ENCODE data around the gene PIEZO2. TPM values are rescaled to one million over a fixed set of nuclear protein-coding genes. Genes with fewer than 3 reads are reported as not detected.
A peak's percentile ranks its signal among the peaks of the same experiment; 100 is the strongest.

The PIEZO2 gene
- total and polyA plus RNA-seq, 4 donors: 2.6 to 233 (median 18.8) TPM

DNA sequence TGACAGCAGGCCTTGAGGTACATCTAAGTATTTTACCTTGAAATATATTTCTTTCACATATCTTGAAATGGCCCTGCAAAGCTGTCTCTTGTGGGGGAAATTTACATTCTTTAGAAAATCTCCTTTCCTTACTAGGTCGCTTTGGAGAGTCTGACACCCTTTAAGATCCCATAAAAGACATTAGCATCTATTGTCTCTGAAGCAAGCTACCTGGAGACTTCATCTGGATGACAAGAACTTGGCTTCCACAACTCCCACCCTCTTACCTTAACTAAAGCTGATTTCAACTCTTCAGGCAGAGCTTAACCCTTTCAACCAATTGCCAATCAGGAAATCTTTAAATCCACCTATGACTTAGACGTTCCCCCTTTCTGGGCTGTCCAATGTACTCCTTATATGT lies 219.3 kb downstream of the PIEZO2 start:
- ATAC-seq (ENCODE audit: insufficient read depth, low FRiP score): no peak
- 65 to 73% methylated on average over 2 of the region's 2 CpGs for WGBS, 2 donors
- peaks cover 0 to 52% (median 4%) of the 10 kb centered on the region in 5 donors for H3K4me1 ChIP-seq (ENCODE audit: control insufficient read depth in 5 of 5, insufficient read depth in 5 of 5, low read length in 5 of 5)
- H3K9ac ChIP-seq (ENCODE audit: insufficient read depth in 1 of 2, low read length in 2 of 2): no peak overlapping the region
- TF ChIP-seq, protein P1, sequence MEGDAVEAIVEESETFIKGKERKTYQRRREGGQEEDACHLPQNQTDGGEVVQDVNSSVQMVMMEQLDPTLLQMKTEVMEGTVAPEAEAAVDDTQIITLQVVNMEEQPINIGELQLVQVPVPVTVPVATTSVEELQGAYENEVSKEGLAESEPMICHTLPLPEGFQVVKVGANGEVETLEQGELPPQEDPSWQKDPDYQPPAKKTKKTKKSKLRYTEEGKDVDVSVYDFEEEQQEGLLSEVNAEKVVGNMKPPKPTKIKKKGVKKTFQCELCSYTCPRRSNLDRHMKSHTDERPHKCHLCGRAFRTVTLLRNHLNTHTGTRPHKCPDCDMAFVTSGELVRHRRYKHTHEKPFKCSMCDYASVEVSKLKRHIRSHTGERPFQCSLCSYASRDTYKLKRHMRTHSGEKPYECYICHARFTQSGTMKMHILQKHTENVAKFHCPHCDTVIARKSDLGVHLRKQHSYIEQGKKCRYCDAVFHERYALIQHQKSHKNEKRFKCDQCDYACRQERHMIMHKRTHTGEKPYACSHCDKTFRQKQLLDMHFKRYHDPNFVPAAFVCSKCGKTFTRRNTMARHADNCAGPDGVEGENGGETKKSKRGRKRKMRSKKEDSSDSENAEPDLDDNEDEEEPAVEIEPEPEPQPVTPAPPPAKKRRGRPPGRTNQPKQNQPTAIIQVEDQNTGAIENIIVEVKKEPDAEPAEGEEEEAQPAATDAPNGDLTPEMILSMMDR (IDR thresholded peaks at IDR 0.05; ENCODE audit: control extremely low read depth, extremely low read depth): no peak
- H3K4me3 ChIP-seq: no peak overlapping the region
- H3K27ac ChIP-seq (ENCODE audit: low read depth in 1 of 2, low read length in 1 of 2): no peak overlapping the region
- H3K36me3 ChIP-seq (ENCODE audit: control insufficient read depth in 4 of 4, insufficient read depth in 4 of 4, low read length in 4 of 4): peaks cover 0 to 10% (median 0%) of the 10 kb centered on the region in 4 donors
- H3K27me3 ChIP-seq (ENCODE audit: control insufficient read depth in 3 of 3, insufficient read depth in 3 of 3, low read length in 2 of 3): no peaks in the 10 kb centered on the region
- H3K9me3 ChIP-seq (ENCODE audit: control insufficient read depth in 4 of 4, insufficient read depth in 3 of 4, low read length in 3 of 4): peaks cover 0 to 2% (median 0%) of the 10 kb centered on the region in 4 donors
- no peak for DNase-seq

DNA sequence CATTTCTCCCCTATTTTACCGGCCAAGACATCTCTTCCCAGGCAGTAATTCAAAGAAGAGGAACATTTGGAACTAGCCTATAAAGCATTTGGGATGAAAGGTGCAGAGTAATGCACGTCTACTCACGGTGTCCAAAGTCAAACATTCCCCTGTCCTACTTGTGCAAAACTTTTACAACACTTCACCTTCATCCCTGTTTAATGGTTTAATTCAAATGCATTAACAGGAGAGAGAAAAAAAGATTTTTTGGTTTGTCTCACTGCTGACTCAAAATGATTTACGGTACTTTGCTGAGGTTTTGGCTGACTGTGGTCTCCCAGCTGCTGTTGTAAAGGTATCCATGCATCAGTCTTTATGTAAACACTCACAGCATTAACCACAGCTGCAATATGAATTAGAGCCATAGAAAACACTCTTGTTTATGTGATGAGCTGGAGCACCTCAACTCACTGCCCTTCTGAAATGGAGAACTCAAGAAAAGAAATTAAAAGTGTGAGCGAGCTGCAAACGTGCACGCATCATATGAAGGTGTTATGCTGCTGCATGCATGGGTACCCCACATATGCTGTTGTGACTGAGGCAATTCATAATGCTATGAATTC lies 220.5 kb downstream of the PIEZO2 start:
- H3K36me3 ChIP-seq (ENCODE audit: control insufficient read depth in 4 of 4, insufficient read depth in 4 of 4, low read length in 4 of 4): peaks cover 0 to 8% (median 0%) of the 10 kb centered on the region in 4 donors
- peak in 2 of 3 donors; percentile 39 to 52 for DNase-seq
- ATAC-seq (ENCODE audit: insufficient read depth, low FRiP score): no peak
- TF ChIP-seq, protein P1 (IDR thresholded peaks at IDR 0.05; ENCODE audit: control extremely low read depth, extremely low read depth): no peak
- WGBS, 2 donors: 73 to 80% methylated on average over 7 of the region's 7 CpGs
- H3K4me1 ChIP-seq (ENCODE audit: control insufficient read depth in 5 of 5, insufficient read depth in 5 of 5, low read length in 5 of 5): peaks cover 0 to 60% (median 4%) of the 10 kb centered on the region in 5 donors
- no peak overlapping the region for H3K27ac ChIP-seq (ENCODE audit: low read depth in 1 of 2, low read length in 1 of 2)
- no peak overlapping the region for H3K9ac ChIP-seq (ENCODE audit: insufficient read depth in 1 of 2, low read length in 2 of 2)
- H3K4me3 ChIP-seq: no peak overlapping the region
- no peaks in the 10 kb centered on the region for H3K27me3 ChIP-seq (ENCODE audit: control insufficient read depth in 3 of 3, insufficient read depth in 3 of 3, low read length in 2 of 3)
- H3K9me3 ChIP-seq (ENCODE audit: control insufficient read depth in 4 of 4, insufficient read depth in 3 of 4, low read length in 3 of 4): peaks cover 0 to 2% (median 0%) of the 10 kb centered on the region in 4 donors

DNA sequence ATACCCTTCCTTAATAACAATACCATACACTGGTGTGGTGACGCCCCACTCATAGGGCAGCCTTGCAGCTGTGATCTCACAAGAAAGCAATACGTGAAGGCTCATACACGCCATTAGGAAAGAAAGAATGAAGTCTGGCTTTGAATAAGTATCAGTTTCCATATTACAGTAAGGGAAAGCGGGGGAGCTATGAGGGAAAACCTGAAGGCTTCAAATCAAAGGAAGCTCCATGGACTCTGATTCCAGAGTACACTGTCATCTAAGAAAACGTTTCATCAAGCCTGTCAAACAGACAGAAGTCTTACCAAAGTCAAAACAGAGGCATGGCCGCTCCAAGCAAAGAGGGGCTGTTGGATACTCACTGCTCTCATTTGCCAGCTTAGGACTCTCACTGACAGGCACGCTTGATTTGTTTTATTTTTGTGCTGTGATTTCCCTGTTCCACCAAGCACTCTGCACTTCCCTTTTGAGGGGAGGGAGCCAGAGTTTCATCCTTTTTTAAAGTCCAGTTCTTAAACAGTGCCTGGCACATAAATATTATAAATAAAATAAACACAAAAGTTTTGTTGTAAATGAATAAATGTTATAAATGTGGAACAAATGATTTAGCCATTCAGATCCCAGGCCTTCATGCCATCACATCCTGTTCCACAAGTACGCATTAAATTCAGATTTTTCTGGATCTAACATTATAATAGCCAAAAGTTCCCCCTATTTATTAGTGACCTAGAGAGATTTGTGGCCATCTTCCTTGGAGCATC lies 221.2 kb downstream of the PIEZO2 start:
- H3K9ac ChIP-seq (ENCODE audit: insufficient read depth in 1 of 2, low read length in 2 of 2): peak overlapping the region in 1 of 2 donors; percentile 43
- peaks cover 0 to 5% (median 0%) of the 10 kb centered on the region in 4 donors for H3K36me3 ChIP-seq (ENCODE audit: control insufficient read depth in 4 of 4, insufficient read depth in 4 of 4, low read length in 4 of 4)
- peak overlapping the region in 1 of 2 donors; percentile 0 for H3K27ac ChIP-seq (ENCODE audit: low read depth in 1 of 2, low read length in 1 of 2)
- H3K4me3 ChIP-seq: no peak overlapping the region
- ATAC-seq (ENCODE audit: insufficient read depth, low FRiP score) (no peak), DNase-seq (peak in 2 of 3 donors; percentile 52 to 65)
- peaks cover 0 to 2% (median 0%) of the 10 kb centered on the region in 4 donors for H3K9me3 ChIP-seq (ENCODE audit: control insufficient read depth in 4 of 4, insufficient read depth in 3 of 4, low read length in 3 of 4)
- no peaks in the 10 kb centered on the region for H3K27me3 ChIP-seq (ENCODE audit: control insufficient read depth in 3 of 3, insufficient read depth in 3 of 3, low read length in 2 of 3)
- TF ChIP-seq, protein P1 (IDR thresholded peaks at IDR 0.05; ENCODE audit: control extremely low read depth, extremely low read depth): no peak
- WGBS, 2 donors: 67 to 69% methylated on average over 8 of the region's 8 CpGs
- H3K4me1 ChIP-seq (ENCODE audit: control insufficient read depth in 5 of 5, insufficient read depth in 5 of 5, low read length in 5 of 5): peaks cover 0 to 66% (median 4%) of the 10 kb centered on the region in 5 donors
